NCI-H1105 treated with DMSO at 0.1 percent for 48 hours (cell line): ENCODE results near the gene SORT1.
A peak's percentile ranks its signal among the peaks of the same experiment; 100 is the strongest.
"Not testable (repeated sequence)": the region's sequence is repeated elsewhere in the genome, so short reads cannot be mapped to it uniquely, and the experiment has no call there.

Experiments used
- DNase-seq: peaks from one replicate; lab custom pipeline; 2025; lab: John Stamatoyannopoulos, UW

The SORT1 gene

GRCh38 chr1:109298666-109299557 lies 98.8 kb downstream of the SORT1 start:
- DNase-seq: no peak

- DNase-seq: no peak
Measured at GRCh38 chr1:109296782-109297181, 100.9 kb downstream of the SORT1 start.

DNA sequence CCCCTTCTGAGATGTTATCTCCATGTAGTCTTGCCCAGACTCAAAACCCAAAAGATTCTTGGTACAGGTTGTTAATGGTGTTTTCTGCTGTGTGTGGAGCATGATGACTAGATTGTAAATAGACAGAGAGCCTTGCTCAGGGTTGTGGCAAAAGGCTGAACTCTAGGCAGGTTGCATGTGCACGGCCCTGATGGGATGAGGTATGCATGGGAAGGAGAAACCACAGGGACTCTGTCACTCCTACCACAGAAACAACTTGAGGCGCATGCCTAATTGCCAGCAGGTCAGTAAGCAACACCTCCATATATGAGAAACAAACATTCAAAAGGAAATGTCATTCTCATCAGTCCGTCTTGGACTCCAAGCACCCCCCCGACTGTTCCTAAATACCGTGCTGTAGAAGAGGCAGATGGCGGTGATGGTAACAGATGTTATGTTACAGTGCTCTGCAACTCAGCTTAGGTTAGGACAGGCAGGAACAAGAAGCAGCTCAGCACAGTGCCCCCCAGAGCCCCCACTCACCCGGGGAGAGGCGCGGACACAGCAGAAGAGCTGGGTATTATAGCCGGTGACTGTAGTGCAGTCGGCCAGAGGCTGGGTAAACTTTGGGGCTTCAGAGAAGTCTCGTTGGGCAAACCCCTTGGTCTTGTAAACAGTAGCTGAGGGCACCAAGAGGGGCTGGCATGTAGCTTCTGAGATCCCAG lies 101.9 kb downstream of the SORT1 start:
- no peak for DNase-seq

GRCh38 chr1:109294481-109294880 lies 103.2 kb downstream of the SORT1 start:
- DNase-seq: no peak

DNA sequence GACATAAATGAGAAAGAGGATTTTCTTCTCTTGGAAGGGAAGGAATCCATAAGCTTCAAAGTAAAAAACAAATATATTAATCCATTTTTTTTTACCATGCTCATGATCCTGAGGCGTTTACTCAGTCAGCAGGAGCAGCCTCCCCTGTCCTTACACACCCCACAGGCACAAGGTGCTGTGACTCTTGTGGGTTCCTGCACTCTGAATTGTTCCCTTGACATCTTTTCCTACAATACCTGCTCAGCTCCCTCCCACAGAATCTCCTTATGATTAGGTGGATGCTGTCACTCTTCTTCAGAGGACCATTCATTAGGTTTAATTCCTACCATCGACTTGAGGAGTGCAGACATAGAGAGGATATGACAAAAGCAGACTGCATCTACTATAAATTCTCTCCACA lies 104.7 kb downstream of the SORT1 start:
- DNase-seq: no peak

DNA sequence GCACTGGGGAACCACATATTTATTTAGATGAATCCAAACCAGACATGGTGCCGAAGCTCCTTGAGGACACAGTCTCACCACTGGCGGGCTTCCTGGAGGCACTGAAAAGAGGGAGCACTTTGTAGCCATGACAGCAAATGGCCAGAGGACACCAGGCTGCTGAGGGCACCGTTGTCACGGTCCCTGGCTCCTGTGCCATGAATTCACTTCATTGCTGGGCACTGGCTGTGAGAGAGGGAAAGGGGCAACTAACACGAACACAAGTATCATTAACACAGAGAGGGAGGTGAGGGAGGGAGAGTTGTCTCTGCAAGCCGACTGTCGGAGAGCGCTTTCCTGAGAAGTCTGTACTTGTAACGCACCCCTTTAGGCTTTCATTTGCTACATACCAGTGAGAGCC lies 105.4 kb downstream of the SORT1 start:
- DNase-seq: no peak

GRCh38 chr1:109290998-109291397 lies 106.7 kb downstream of the SORT1 start:
- no peak for DNase-seq

DNA sequence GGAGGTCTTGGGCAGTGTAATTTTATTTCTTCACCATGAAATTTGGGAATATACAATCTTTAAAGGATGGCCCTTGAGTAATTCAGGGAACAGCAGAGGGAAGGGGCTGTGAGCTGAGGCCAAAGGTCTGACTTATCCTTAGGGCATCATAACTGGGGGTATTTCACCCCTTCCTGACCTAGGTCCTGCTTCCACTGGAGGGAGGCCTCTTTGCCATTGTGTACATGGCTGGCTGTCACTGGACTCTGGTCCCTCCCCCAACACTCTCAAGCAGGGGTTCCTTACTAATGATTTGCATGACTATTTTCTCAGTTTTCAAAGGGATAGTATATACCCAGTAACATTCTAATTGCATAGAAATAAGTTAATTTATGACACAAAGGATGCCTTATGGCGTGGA lies 107.6 kb downstream of the SORT1 start:
- DNase-seq: no peak

DNA sequence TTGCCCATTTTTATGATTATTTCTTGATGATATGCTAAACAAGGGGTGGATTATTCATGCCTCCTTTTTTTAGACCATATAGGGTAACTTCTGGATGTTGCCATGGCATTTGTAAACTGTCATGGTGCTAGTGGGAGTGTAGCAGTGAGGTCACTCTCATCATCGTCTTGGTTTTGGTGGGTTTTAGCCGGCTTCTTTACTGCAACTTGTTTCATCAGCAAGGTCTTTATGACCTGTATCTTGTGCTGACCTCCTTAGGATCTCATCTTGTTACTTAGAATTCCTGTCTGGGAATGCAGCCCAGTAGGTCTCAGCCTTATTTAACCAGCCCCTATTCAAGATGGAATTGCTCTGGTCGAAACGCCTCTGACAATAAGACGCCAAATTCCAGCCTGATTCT lies 111.0 kb downstream of the SORT1 start:
- DNase-seq: not testable (repeated sequence)

DNA sequence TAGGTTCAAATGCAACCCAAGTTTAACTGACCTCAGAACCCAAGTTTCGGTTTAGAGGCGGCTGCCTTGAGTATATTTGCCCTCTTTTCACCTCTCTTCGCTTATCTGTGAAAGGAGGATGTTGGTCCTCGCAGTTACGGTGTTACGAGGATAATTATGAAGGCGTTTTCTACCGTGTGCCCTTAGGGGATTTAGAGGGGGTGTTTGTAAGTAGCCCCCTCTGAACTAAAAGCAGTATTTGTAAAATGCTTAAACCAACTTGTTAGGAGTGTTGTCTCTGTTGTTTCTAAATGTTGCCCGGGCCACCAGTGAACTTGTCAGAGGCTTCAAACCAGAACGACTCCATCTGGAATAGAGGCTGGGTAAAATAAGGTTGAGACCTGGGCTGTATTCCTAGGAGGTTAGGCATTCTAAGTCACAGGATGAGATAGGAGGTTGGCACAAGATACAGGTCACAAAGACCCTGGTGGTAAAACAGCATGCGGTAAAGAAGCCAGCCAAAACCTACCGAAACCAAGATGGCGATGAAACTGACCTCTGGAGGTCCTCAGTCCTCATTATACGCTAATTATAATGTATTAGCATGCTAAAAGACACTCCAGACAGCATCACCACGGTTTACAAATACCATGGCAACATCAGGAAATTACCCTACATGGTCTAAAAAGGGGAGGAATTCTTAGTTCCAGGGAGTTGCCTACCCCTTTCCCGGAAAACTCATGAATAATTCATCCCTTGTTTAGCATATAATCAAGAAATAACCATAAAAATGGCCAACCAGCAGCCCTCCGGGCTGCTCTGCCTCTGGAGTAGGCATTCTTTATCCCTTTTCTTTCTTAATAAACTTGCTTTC lies 113.7 kb downstream of the SORT1 start:
- DNase-seq: no peak

GRCh38 chr1:109282952-109283747 lies 114.6 kb downstream of the SORT1 start, which contains the start of gene PSRC1:
PSRC1 (minus strand) TSS chr1:109283145.
- DNase-seq: peak; percentile 96

- DNase-seq: no peak
Measured at GRCh38 chr1:109282497-109282951, 115.2 kb downstream of the SORT1 start.

GRCh38 chr1:109281680-109282496 lies 115.8 kb downstream of the SORT1 start:
- DNase-seq: no peak

DNA sequence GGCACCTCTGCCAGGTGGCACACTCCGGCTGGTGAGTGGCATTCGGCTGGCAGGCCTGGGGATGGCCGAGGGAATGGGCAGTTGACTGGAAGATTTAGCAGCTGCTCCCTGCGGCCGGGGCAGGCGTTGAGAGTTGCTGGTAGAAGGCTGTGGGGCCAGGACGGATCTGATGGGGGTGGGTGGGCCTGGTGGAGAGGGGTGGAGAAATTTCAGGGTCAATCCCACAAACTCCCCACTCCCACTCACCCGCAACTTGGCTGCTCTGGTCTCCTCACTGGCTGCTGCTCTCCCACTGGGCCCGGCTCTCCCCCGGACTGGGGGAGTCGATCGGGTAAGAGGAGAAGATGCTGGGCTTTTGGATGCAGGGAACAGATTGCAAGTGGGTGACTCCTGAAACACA lies 116.9 kb downstream of the SORT1 start:
- no peak for DNase-seq

GRCh38 chr1:109279615-109280278 lies 118.0 kb downstream of the SORT1 start:
- DNase-seq: no peak

DNA sequence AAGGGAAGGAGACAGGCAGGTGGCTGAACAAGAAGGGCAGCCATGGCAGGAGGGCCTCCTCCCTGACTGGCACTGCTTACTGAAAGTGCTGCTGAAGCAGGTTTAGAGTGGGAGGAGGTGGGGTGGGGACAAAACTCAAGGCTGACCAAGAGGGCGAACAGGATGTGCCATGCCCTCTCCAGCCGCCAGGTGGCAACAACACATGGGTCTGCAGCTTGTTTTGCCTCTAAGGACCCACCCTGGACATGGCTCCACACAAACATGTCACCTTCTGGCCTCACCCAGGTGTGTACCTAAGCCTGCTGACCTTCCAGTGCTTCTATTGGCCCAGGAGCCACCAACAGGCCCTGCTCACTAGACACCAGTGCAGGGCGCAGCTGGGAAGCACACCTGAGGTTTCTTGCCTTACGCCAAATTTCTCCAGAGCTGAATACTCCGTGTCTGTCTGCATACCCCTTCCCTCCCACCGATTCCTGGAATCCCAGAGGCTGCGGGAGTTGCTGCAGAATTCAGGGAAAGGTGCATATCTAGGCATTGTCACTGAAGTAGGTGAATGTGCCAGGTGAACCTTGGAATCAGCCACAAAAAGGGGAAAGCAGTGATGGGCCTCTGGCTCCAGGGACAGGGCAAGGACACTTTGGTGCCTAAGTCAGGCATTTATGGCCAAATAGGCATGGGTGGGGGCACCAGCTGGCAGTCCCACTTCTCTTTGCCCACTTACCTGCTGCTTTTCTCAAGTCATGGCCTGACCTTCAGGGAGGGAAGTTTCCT lies 120.1 kb downstream of the SORT1 start:
- DNase-seq: peak; percentile 74

- DNase-seq: no peak
Measured at GRCh38 chr1:109275706-109276345, 121.9 kb downstream of the SORT1 start.
